Measurements from ENCODE around the gene WFDC8.
A peak's percentile ranks its signal among the peaks of the same experiment; 100 is the strongest.
"Not testable (repeated sequence)": the region's sequence is repeated elsewhere in the genome, so short reads cannot be mapped to it uniquely, and the experiment has no call there.

The WFDC8 gene

GRCh38 chr20:45611054-45611453 is 32.0 kb upstream of the WFDC8 start:
- POLR2A ChIA-PET: no interaction called here
- DNase-seq (ENCODE audit: extremely low spot score): no peak
- TF ChIP-seq ZNF384 (IDR thresholded peaks at IDR 0.05) (no peak), FOXA1 (IDR thresholded peaks at IDR 0.05) (no peak), NFRKB (IDR thresholded peaks at IDR 0.05) (no peak), SP1 (IDR thresholded peaks at IDR 0.05) (no peak), L3MBTL2 (conservative IDR thresholded peaks at IDR 0.05) (no peak)
- CTCF ChIA-PET: no interaction called here

GRCh38 chr20:45607810-45608209 is 28.7 kb upstream of the WFDC8 start:
- DNase-seq (ENCODE audit: extremely low spot score): no peak
- TF ChIP-seq ARNT (IDR thresholded peaks at IDR 0.05) (no peak), BHLHE40 (IDR thresholded peaks at IDR 0.05; ENCODE audit: borderline replicate concordance) (no peak), CTBP1 (IDR thresholded peaks at IDR 0.05; ENCODE audit: borderline replicate concordance) (no peak), LEF1 (IDR thresholded peaks at IDR 0.05; ENCODE audit: borderline replicate concordance) (no peak), NFRKB (IDR thresholded peaks at IDR 0.05) (no peak)
- ChIA-PET POLR2A (no interaction called here), CTCF (no interaction called here)

GRCh38 chr20:45595235-45595634 is 16.2 kb upstream of the WFDC8 start:
- TF ChIP-seq LEF1 (IDR thresholded peaks at IDR 0.05; ENCODE audit: borderline replicate concordance): no peak
- TF ChIP-seq FOXM1 (IDR thresholded peaks at IDR 0.05; ENCODE audit: borderline replicate concordance): no peak
- TF ChIP-seq CTBP1 (IDR thresholded peaks at IDR 0.05; ENCODE audit: borderline replicate concordance): no peak
- POLR2A ChIA-PET: no interaction called here
- CTCF ChIA-PET: interaction anchor here (1.3 kb wide), 1 partner anchor 176 kb away, joined by 4 read pairs; no protein-coding TSS in a partner anchor
- no peak for DNase-seq (ENCODE audit: extremely low spot score)

- CTCF ChIA-PET: interaction anchor here (0.8 to 1.4 kb wide), 2 partner anchors 178 to 236 kb away, joined by 3 read pairs; no protein-coding TSS in a partner anchor
These were observed 14.4 kb upstream of the WFDC8 start for GRCh38 chr20:45593498-45593897.

GRCh38 chr20:45592574-45593189 is 13.6 kb upstream of the WFDC8 start:
- CTCF ChIA-PET: interaction anchor here (0.7 to 1.4 kb wide), 2 partner anchors 45 to 178 kb away, joined by 3 to 4 read pairs; no protein-coding TSS in a partner anchor
- peak; percentile 39 for DNase-seq (ENCODE audit: extremely low spot score)
- POLR2A ChIA-PET: no interaction called here
- TF ChIP-seq ZNF384 (IDR thresholded peaks at IDR 0.05) (no peak), FOXM1 (IDR thresholded peaks at IDR 0.05; ENCODE audit: borderline replicate concordance) (no peak), SP1 (IDR thresholded peaks at IDR 0.05) (no peak), FOXK2 (IDR thresholded peaks at IDR 0.05) (no peak), PKNOX1 (IDR thresholded peaks at IDR 0.05) (no peak), L3MBTL2 (conservative IDR thresholded peaks at IDR 0.05) (no peak), TARDBP (IDR thresholded peaks at IDR 0.05) (no peak), ELF4 (IDR thresholded peaks at IDR 0.05) (no peak)

More at GRCh38 chr20:45593498-45593897, 14.4 kb upstream of the WFDC8 start:
- no peak for DNase-seq (ENCODE audit: extremely low spot score)
- POLR2A ChIA-PET: no interaction called here
- no peak for TF ChIP-seq PKNOX1 (IDR thresholded peaks at IDR 0.05)
- TF ChIP-seq HDGF (IDR thresholded peaks at IDR 0.05; ENCODE audit: borderline replicate concordance): no peak
- no peak for TF ChIP-seq ELF4 (IDR thresholded peaks at IDR 0.05)
- TF ChIP-seq LEF1 (IDR thresholded peaks at IDR 0.05; ENCODE audit: borderline replicate concordance): no peak
- TF ChIP-seq SUZ12 (IDR thresholded peaks at IDR 0.05): no peak
- TF ChIP-seq FOXM1 (IDR thresholded peaks at IDR 0.05; ENCODE audit: borderline replicate concordance): no peak
- no peak for TF ChIP-seq TARDBP (IDR thresholded peaks at IDR 0.05)
- no peak for TF ChIP-seq CTBP1 (IDR thresholded peaks at IDR 0.05; ENCODE audit: borderline replicate concordance)
- TF ChIP-seq L3MBTL2 (conservative IDR thresholded peaks at IDR 0.05): no peak
- TF ChIP-seq FOXK2 (IDR thresholded peaks at IDR 0.05): no peak

- DNase-seq (ENCODE audit: extremely low spot score): no peak
- no peak for TF ChIP-seq CTBP1 (IDR thresholded peaks at IDR 0.05; ENCODE audit: borderline replicate concordance)
- no peak for TF ChIP-seq FOXM1 (IDR thresholded peaks at IDR 0.05; ENCODE audit: borderline replicate concordance)
- TF ChIP-seq PKNOX1 (IDR thresholded peaks at IDR 0.05): no peak
- TF ChIP-seq BHLHE40 (IDR thresholded peaks at IDR 0.05; ENCODE audit: borderline replicate concordance): no peak
- TF ChIP-seq NFRKB (IDR thresholded peaks at IDR 0.05): no peak
- TF ChIP-seq SP1 (IDR thresholded peaks at IDR 0.05): no peak
- no peak for TF ChIP-seq ZNF384 (IDR thresholded peaks at IDR 0.05)
- TF ChIP-seq ARNT (IDR thresholded peaks at IDR 0.05): no peak
- no peak for TF ChIP-seq FOXA1 (IDR thresholded peaks at IDR 0.05)
- TF ChIP-seq L3MBTL2 (conservative IDR thresholded peaks at IDR 0.05): no peak
- TF ChIP-seq ELF4 (IDR thresholded peaks at IDR 0.05): no peak
- no peak for TF ChIP-seq TARDBP (IDR thresholded peaks at IDR 0.05)
- no peak for TF ChIP-seq LEF1 (IDR thresholded peaks at IDR 0.05; ENCODE audit: borderline replicate concordance)
- no peak for TF ChIP-seq FOXK2 (IDR thresholded peaks at IDR 0.05)
- TF ChIP-seq HDGF (IDR thresholded peaks at IDR 0.05; ENCODE audit: borderline replicate concordance): no peak
- no peak for TF ChIP-seq SUZ12 (IDR thresholded peaks at IDR 0.05)
- ChIA-PET CTCF (no interaction called here), POLR2A (no interaction called here)
These were observed 10.6 kb upstream of the WFDC8 start for GRCh38 chr20:45589725-45590124.

- POLR2A ChIA-PET: no interaction called here
- no peak for DNase-seq (ENCODE audit: extremely low spot score)
- CTCF ChIA-PET: no interaction called here
- no peak for TF ChIP-seq LEF1 (IDR thresholded peaks at IDR 0.05; ENCODE audit: borderline replicate concordance)
- TF ChIP-seq HDGF (IDR thresholded peaks at IDR 0.05; ENCODE audit: borderline replicate concordance): no peak
- no peak for TF ChIP-seq FOXM1 (IDR thresholded peaks at IDR 0.05; ENCODE audit: borderline replicate concordance)
These were observed 9.7 kb upstream of the WFDC8 start for GRCh38 chr20:45588800-45589199.

GRCh38 chr20:45585986-45586385 is 6.9 kb upstream of the WFDC8 start:
- POLR2A ChIA-PET; DNase-seq (ENCODE audit: extremely low spot score); CTCF ChIA-PET: not testable (repeated sequence)

- DNase-seq (ENCODE audit: extremely low spot score); POLR2A ChIA-PET; CTCF ChIA-PET: not testable (repeated sequence)
These were observed 5.2 kb upstream of the WFDC8 start for GRCh38 chr20:45584294-45584693.
